Karpas-422 (cell line): ENCODE data around the gene METTL2A. TPM values are rescaled to one million over a fixed set of nuclear protein-coding genes. Genes with fewer than 3 reads are reported as not detected.
A peak's percentile ranks its signal among the peaks of the same experiment; 100 is the strongest.
"Not testable (repeated sequence)": the region's sequence is repeated elsewhere in the genome, so short reads cannot be mapped to it uniquely, and the experiment has no call there.

Source experiments
- DNase-seq: peaks from one replicate; pipeline ENCODE4 v3.0.0-alpha.2; 2015
- H2AFZ ChIP-seq: fragments of 200-600 bp; sonication (generic); 2 replicates; pipeline ENCODE4 v1.6.1; 2014; ENCODE audit warnings: antibody characterized with exemption, low read length, mixed read lengths
- H3K27ac ChIP-seq: fragments of 200-600 bp; sonication (generic); 2 replicates; pipeline ENCODE4 v1.5.1; 2014; ENCODE audit warnings: mild to moderate bottlenecking, low read length, moderate library complexity
- H3K27me3 ChIP-seq: fragments of 200-600 bp; sonication (generic); 2 replicates; pipeline ENCODE4 v1.6.1; 2014; ENCODE audit warnings: low read length, mixed read lengths
- H3K36me3 ChIP-seq: fragments of 200-600 bp; sonication (generic); 2 replicates; pipeline ENCODE4 v1.6.1; 2014; ENCODE audit warnings: low read length, mixed read lengths; ENCODE audit not compliant: insufficient read depth
- H3K4me1 ChIP-seq: fragments of 200-600 bp; sonication (generic); 2 replicates; pipeline ENCODE4 v1.6.1; 2014; ENCODE audit warnings: mild to moderate bottlenecking, low read length, mixed read lengths
- H3K4me2 ChIP-seq: fragments of 200-600 bp; sonication (generic); 2 replicates; pipeline ENCODE4 v1.6.1; 2014; ENCODE audit warnings: low read length, low read depth, mild to moderate bottlenecking; ENCODE audit not compliant: poor library complexity, severe bottlenecking
- H3K4me3 ChIP-seq: fragments of 200-600 bp; sonication (generic); 2 replicates; pipeline ENCODE4 v1.5.1; 2014; ENCODE audit warnings: mild to moderate bottlenecking, antibody characterized with exemption, low read length, mixed read lengths
- H3K79me2 ChIP-seq: fragments of 200-600 bp; sonication (generic); 2 replicates; pipeline ENCODE4 v1.6.1; 2014; ENCODE audit warnings: mild to moderate bottlenecking, low read length, mixed read lengths
- H3K9ac ChIP-seq: fragments of 200-600 bp; sonication (generic); 2 replicates; pipeline ENCODE4 v1.6.0; 2014; ENCODE audit warnings: low read length
- H3K9me2 ChIP-seq: fragments of 200-600 bp; sonication (generic), shearing (Covaris generic); replicated peaks from 2 replicates; pipeline ENCODE4 v1.6.0; 2014; ENCODE audit warnings: mild to moderate bottlenecking, low read length, moderate library complexity; ENCODE audit not compliant: insufficient read depth
- H3K9me3 ChIP-seq: fragments of 300-700, 200-600 bp; sonication (generic); 2 replicates; pipeline ENCODE4 v1.6.1; 2014; ENCODE audit warnings: low read length, mixed read lengths
- H4K20me1 ChIP-seq: fragments of 200-600 bp; sonication (generic); 2 replicates; pipeline ENCODE4 v1.6.1; 2014; ENCODE audit warnings: mild to moderate bottlenecking, antibody characterized with exemption, low read length, low read depth; ENCODE audit not compliant: insufficient read depth
- total RNA-seq: library from RNA; depleted of rRNA; stranded (reverse); fragments of >200 nt; shearing (Covaris generic); gene quantifications from 2 replicates; pipeline ENCODE4 v1.2.3, GENCODE V29; 2014; ENCODE audit warnings: low replicate concordance; rRNA removed

The METTL2A gene
- 14.4 and 17.9 TPM in 2 replicates for total RNA-seq

GRCh38 chr17:62423647-62424461 lies at the start of gene METTL2A:
Gene METTL2A, plus strand, starts transcription at chr17:62423897. Its CDS starts 6 bp downstream, at chr17:62423903.
- H3K4me2 ChIP-seq = peak within 1 kb of the TSS; percentile 89
- H3K9ac ChIP-seq = peak within 1 kb of the TSS; percentile 88
- peaks cover 24% of the 10 kb centered on the region for H3K79me2 ChIP-seq
- not testable (repeated sequence) for H3K27me3 ChIP-seq, H3K36me3 ChIP-seq, H4K20me1 ChIP-seq, H3K9me2 ChIP-seq, H3K9me3 ChIP-seq
- H3K4me3 ChIP-seq = peak within 1 kb of the TSS; percentile 90
- H3K4me1 ChIP-seq = peaks cover 14% of the 10 kb centered on the region
- H3K27ac ChIP-seq = peak within 1 kb of the TSS; percentile 62; the same call in 1 of the 2 replicates
- peak within 1 kb of the TSS; percentile 69; the same call in 1 of the 2 replicates for H2AFZ ChIP-seq
- DNase-seq = peak; percentile 97

GRCh38 chr17:62380253-62380652 lies 43.4 kb upstream of the METTL2A start, which contains the start of gene EFCAB3:
Gene EFCAB3, plus strand, starts transcription at chr17:62380553. Its CDS starts 2,427 bp downstream, at chr17:62382980.
- H3K27ac ChIP-seq = no peak within 1 kb of the TSS
- no peaks in the 10 kb centered on the region for H4K20me1 ChIP-seq
- H3K27me3 ChIP-seq = no peaks in the 10 kb centered on the region
- H3K4me3 ChIP-seq = no peak within 1 kb of the TSS
- no peaks in the 10 kb centered on the region for H3K9me2 ChIP-seq
- H3K36me3 ChIP-seq = no peaks in the 10 kb centered on the region
- H3K4me2 ChIP-seq = no peak within 1 kb of the TSS
- H3K9ac ChIP-seq = no peak within 1 kb of the TSS
- H3K79me2 ChIP-seq = no peaks in the 10 kb centered on the region
- DNase-seq = no peak
- H3K4me1 ChIP-seq = no peaks in the 10 kb centered on the region
- H3K9me3 ChIP-seq = no peaks in the 10 kb centered on the region
- no peak within 1 kb of the TSS for H2AFZ ChIP-seq

- Histone ChIP-seq H3K9me2 (no peaks in the 10 kb centered on the region), H3K27me3 (no peaks in the 10 kb centered on the region), H3K27ac (no peak overlapping the region), H3K79me2 (no peaks in the 10 kb centered on the region), H3K4me3 (no peak overlapping the region), H2AFZ (no peak overlapping the region), H3K36me3 (no peaks in the 10 kb centered on the region), H3K9ac (no peak overlapping the region), H3K4me2 (no peak overlapping the region), H3K4me1 (no peaks in the 10 kb centered on the region), H4K20me1 (no peaks in the 10 kb centered on the region), H3K9me3 (no peaks in the 10 kb centered on the region)
- no peak for DNase-seq
These were observed 42.1 kb upstream of the METTL2A start for GRCh38 chr17:62381561-62381960.

- no peak overlapping the region for H3K9ac ChIP-seq
- no peak overlapping the region for H3K4me2 ChIP-seq
- no peak for DNase-seq
- H3K27me3 ChIP-seq = peaks cover 2% of the 10 kb centered on the region; the same call in 1 of the 2 replicates
- no peak overlapping the region for H2AFZ ChIP-seq
- H3K79me2 ChIP-seq = no peaks in the 10 kb centered on the region
- no peaks in the 10 kb centered on the region for H3K9me2 ChIP-seq
- no peak overlapping the region for H3K27ac ChIP-seq
- no peak overlapping the region for H3K4me3 ChIP-seq
- H3K36me3 ChIP-seq = no peaks in the 10 kb centered on the region
- H3K4me1 ChIP-seq = no peaks in the 10 kb centered on the region
- no peaks in the 10 kb centered on the region for H4K20me1 ChIP-seq
- H3K9me3 ChIP-seq = no peaks in the 10 kb centered on the region
These were observed 34.8 kb upstream of the METTL2A start for GRCh38 chr17:62388856-62389255.

- Histone ChIP-seq H3K79me2 (no peaks in the 10 kb centered on the region), H3K36me3 (no peaks in the 10 kb centered on the region), H3K4me3 (no peak overlapping the region), H3K9me3 (no peaks in the 10 kb centered on the region), H4K20me1 (no peaks in the 10 kb centered on the region), H3K4me1 (no peaks in the 10 kb centered on the region), H3K9ac (no peak overlapping the region), H2AFZ (no peak overlapping the region), H3K4me2 (no peak overlapping the region), H3K9me2 (no peaks in the 10 kb centered on the region), H3K27me3 (peaks cover 2% of the 10 kb centered on the region; the same call in 1 of the 2 replicates), H3K27ac (no peak overlapping the region)
- no peak for DNase-seq
These were observed 30.8 kb upstream of the METTL2A start for GRCh38 chr17:62392908-62393307.

- Histone ChIP-seq H3K9me3 (no peaks in the 10 kb centered on the region), H3K9me2 (no peaks in the 10 kb centered on the region), H2AFZ (no peak overlapping the region), H3K4me3 (no peak overlapping the region), H3K79me2 (no peaks in the 10 kb centered on the region), H3K4me1 (no peaks in the 10 kb centered on the region), H4K20me1 (no peaks in the 10 kb centered on the region), H3K36me3 (no peaks in the 10 kb centered on the region), H3K27ac (no peak overlapping the region), H3K27me3 (no peaks in the 10 kb centered on the region), H3K9ac (no peak overlapping the region), H3K4me2 (no peak overlapping the region)
- no peak for DNase-seq
These were observed 24.8 kb upstream of the METTL2A start for GRCh38 chr17:62398891-62399290.

GRCh38 chr17:62405451-62405850 lies 18.2 kb upstream of the METTL2A start:
- H3K9me2 ChIP-seq = no peaks in the 10 kb centered on the region
- H3K9ac ChIP-seq = no peak overlapping the region
- H3K36me3 ChIP-seq = no peaks in the 10 kb centered on the region
- H3K27ac ChIP-seq = no peak overlapping the region
- no peak for DNase-seq
- no peak overlapping the region for H3K4me2 ChIP-seq
- H4K20me1 ChIP-seq = no peaks in the 10 kb centered on the region
- H3K79me2 ChIP-seq = no peaks in the 10 kb centered on the region
- no peaks in the 10 kb centered on the region for H3K9me3 ChIP-seq
- H3K4me3 ChIP-seq = no peak overlapping the region
- no peaks in the 10 kb centered on the region for H3K4me1 ChIP-seq
- H3K27me3 ChIP-seq = no peaks in the 10 kb centered on the region
- H2AFZ ChIP-seq = no peak overlapping the region

GRCh38 chr17:62413090-62413489 lies 10.6 kb upstream of the METTL2A start:
- H3K27me3 ChIP-seq, H3K4me2 ChIP-seq, H3K36me3 ChIP-seq, H3K79me2 ChIP-seq, DNase-seq, H3K9me2 ChIP-seq, H3K27ac ChIP-seq, H2AFZ ChIP-seq, H3K4me1 ChIP-seq, H3K9ac ChIP-seq, H3K4me3 ChIP-seq, H4K20me1 ChIP-seq, H3K9me3 ChIP-seq: not testable (repeated sequence)
